Neuronal stem cell (in vitro differentiated cells): ENCODE data around the gene ABI3BP.

Experiments used
- DNase-seq: peaks from one replicate; pipeline ENCODE4 v3.0.0-alpha.2; 2013; ENCODE audit warnings: low spot score
- H2AFZ ChIP-seq: one replicate; pipeline ENCODE4 v1.6.1; 2013; ENCODE audit warnings: mild to moderate bottlenecking, low read length, inconsistent platforms
- H2AK5ac ChIP-seq: 2 replicates; pipeline ENCODE4 v1.6.1; 2013; ENCODE audit warnings: low read depth, mild to moderate bottlenecking, inconsistent platforms, low read length, moderate library complexity, mixed read lengths
- H2BK120ac ChIP-seq: 2 replicates; pipeline ENCODE4 v1.6.1; 2013; ENCODE audit warnings: low read depth, mild to moderate bottlenecking, inconsistent platforms, low read length, moderate library complexity, mixed read lengths
- H2BK12ac ChIP-seq: one replicate; pipeline ENCODE4 v1.6.1; 2013; ENCODE audit warnings: low read length, inconsistent platforms
- H2BK15ac ChIP-seq: 2 replicates; pipeline ENCODE4 v1.6.1; 2013; ENCODE audit warnings: mild to moderate bottlenecking, low read length, inconsistent platforms, mixed read lengths
- H2BK5ac ChIP-seq: one replicate; pipeline ENCODE4 v1.6.1; 2013; ENCODE audit warnings: inconsistent platforms, mild to moderate bottlenecking, low read length, moderate library complexity
- H3K14ac ChIP-seq: one replicate; pipeline ENCODE4 v1.6.1; 2013; ENCODE audit warnings: low read length, inconsistent platforms
- H3K18ac ChIP-seq: 2 replicates; pipeline ENCODE4 v1.6.1; 2013; ENCODE audit warnings: low read length, inconsistent platforms
- H3K23ac ChIP-seq: 2 replicates; pipeline ENCODE4 v1.6.1; 2013; ENCODE audit warnings: low read depth, mild to moderate bottlenecking, mixed read lengths, low read length, inconsistent platforms; ENCODE audit not compliant: poor library complexity
- H3K27ac ChIP-seq: replicated peaks from 3 replicates; pipeline ENCODE4 v1.5.1; 2013; ENCODE audit warnings: low read length, inconsistent platforms
- H3K27me3 ChIP-seq, 3 experiments: 2 replicates each; pipeline ENCODE4 v1.6.1; 2013; ENCODE audit warnings: low read length in 3 of 3, mild to moderate bottlenecking in 2 of 3, inconsistent platforms in 1 of 3, low read depth in 1 of 3, mixed read lengths in 1 of 3, moderate library complexity in 1 of 3; ENCODE audit not compliant: control insufficient read depth in 3 of 3, insufficient read depth in 3 of 3
- H3K36me3 ChIP-seq, 2 donors: replicated peaks in 1 of 2; 2 replicates each; pipeline ENCODE4 v1.6.1; 2013; ENCODE audit warnings: low read length in 2 of 2; ENCODE audit not compliant: control insufficient read depth in 2 of 2, insufficient read depth in 2 of 2
- H3K4ac ChIP-seq: 2 replicates; pipeline ENCODE4 v1.6.1; 2013; ENCODE audit warnings: inconsistent platforms, mild to moderate bottlenecking, low read length, moderate library complexity
- H3K4me1 ChIP-seq, 2 donors: 1 replicate in 1 of 2; 2 replicates in 1 of 2; pipeline ENCODE4 v1.6.1; 2013; ENCODE audit warnings: low read length in 2 of 2, low read depth in 1 of 2; ENCODE audit not compliant: control insufficient read depth in 2 of 2, insufficient read depth in 1 of 2
- H3K4me2 ChIP-seq: one replicate; pipeline ENCODE4 v1.6.1; 2013; ENCODE audit warnings: mild to moderate bottlenecking, low read length, inconsistent platforms; ENCODE audit not compliant: insufficient read depth, poor library complexity, severe bottlenecking
- H3K4me3 ChIP-seq, 2 donors: 2 replicates each; pipeline ENCODE4 v1.5.1; 2013; ENCODE audit warnings: low read length in 2 of 2, mild to moderate bottlenecking in 2 of 2, inconsistent platforms in 1 of 2, moderate library complexity in 1 of 2
- H3K79me1 ChIP-seq: one replicate; pipeline ENCODE4 v1.6.1; 2013; ENCODE audit warnings: low read depth, mild to moderate bottlenecking, inconsistent platforms, low read length, moderate library complexity
- H3K9ac ChIP-seq: one replicate; pipeline ENCODE4 v1.6.1; 2013; ENCODE audit warnings: mild to moderate bottlenecking, low read depth, low read length, inconsistent platforms; ENCODE audit not compliant: poor library complexity
- H3K9me3 ChIP-seq, 2 donors: replicated peaks in 1 of 2; 2 replicates each; pipeline versions ENCODE3 to v1.6.1; 2013; ENCODE audit warnings: low read length in 2 of 2, mild to moderate bottlenecking in 2 of 2, inconsistent platforms in 1 of 2, low read depth in 1 of 2, mixed read lengths in 1 of 2, moderate library complexity in 1 of 2; ENCODE audit not compliant: control insufficient read depth in 2 of 2, insufficient read depth in 1 of 2
- H4K8ac ChIP-seq: one replicate; pipeline ENCODE4 v1.6.1; 2013; ENCODE audit warnings: low read depth, mild to moderate bottlenecking, inconsistent platforms, low read length, moderate library complexity
- H4K91ac ChIP-seq: one replicate; pipeline ENCODE4 v1.6.1; 2013; ENCODE audit warnings: low read length, low read depth, mild to moderate bottlenecking, inconsistent platforms; ENCODE audit not compliant: poor library complexity
- WGBS, 2 donors: extraction: QIAGEN DNeasy Blood & Tissue Kit; methylation state at CpG; one replicate each; pipeline ENCODE4 v1.1.7; 2013; ENCODE audit warnings: missing lambda C conversion rate in 2 of 2, mixed read lengths in 1 of 2; ENCODE audit not compliant: insufficient read length in 2 of 2, insufficient replicate concordance in 1 of 2; ENCODE audit errors: extremely low coverage in 2 of 2; 5-methylcytosine and 5-hydroxymethylcytosine counted together

Gene ABI3BP

DNA sequence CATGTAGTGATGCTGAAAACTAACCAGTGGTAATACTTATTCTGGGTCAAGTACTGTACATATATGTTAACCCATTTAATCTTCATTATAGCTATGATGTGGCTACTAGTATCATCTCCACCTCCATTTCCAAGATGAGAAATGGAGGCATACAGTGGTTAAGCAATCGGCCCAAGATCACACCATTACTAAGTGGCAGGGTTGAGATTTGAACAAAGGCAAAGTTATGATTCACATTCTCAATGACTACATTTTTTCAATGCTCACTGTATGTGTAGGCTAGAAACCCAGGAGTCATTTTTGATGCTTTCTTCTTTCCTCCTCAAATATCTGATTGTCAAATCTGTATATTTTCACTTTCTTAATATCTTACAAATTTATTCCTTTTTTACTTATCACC is 30.2 kb downstream of the ABI3BP start:
- H3K9me3 ChIP-seq: peaks cover 0 to 2% of the 10 kb centered on the region in 2 donors
- H3K9ac ChIP-seq: no peak overlapping the region
- H2BK15ac ChIP-seq: no peak overlapping the region
- H3K4me3 ChIP-seq: no peak overlapping the region
- H3K4me2 ChIP-seq: no peak overlapping the region
- no peak overlapping the region for H4K91ac ChIP-seq
- no peak overlapping the region for H2BK12ac ChIP-seq
- H3K4ac ChIP-seq: no peak overlapping the region
- no peaks in the 10 kb centered on the region for H3K36me3 ChIP-seq
- no CpG with 5 or more reads among the region's 1 CpG for WGBS, 2 donors
- no peak overlapping the region for H3K14ac ChIP-seq
- no peak overlapping the region for H3K18ac ChIP-seq
- no peak for DNase-seq
- H2BK5ac ChIP-seq: no peak overlapping the region
- H2AK5ac ChIP-seq: no peak overlapping the region
- no peaks in the 10 kb centered on the region for H3K27me3 ChIP-seq
- no peak overlapping the region for H2BK120ac ChIP-seq
- H3K27ac ChIP-seq: no peak overlapping the region
- no peak overlapping the region for H4K8ac ChIP-seq
- no peak overlapping the region for H2AFZ ChIP-seq
- no peaks in the 10 kb centered on the region for H3K4me1 ChIP-seq
- no peak overlapping the region for H3K23ac ChIP-seq
- no peaks in the 10 kb centered on the region for H3K79me1 ChIP-seq

DNA sequence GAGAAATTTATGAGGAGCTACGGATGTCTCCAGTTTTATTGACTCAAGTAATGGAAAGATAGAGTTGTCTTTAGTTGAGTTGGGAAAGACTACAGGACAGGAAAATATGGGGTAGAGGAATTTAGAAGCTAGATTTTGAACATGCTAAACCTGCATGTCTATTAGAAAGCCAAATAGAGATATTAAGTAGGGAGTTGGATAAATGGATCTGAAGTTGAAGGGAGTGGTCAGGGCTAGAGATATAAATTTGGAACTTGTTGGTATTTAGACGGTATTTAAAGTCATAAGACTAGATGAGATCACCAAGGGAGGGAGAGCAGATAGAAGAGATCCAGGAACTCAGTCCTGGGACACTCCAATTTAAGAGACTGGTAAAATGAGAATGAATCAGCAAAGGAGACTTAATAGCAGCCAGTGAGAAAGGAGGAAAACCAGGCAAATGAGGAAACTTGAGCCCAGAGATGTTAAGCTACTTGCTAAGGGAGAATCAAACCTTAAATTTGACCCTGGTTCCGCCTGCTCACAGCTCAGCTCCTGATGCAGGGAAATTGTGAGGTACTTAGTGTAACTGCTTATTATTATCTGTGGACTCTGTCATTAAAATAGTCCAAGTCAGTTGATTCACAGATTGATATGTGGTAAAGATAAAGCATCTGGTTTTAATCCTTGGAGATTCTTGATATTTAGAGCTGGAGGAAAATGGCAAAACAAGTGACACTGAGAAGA is 35.8 kb downstream of the ABI3BP start:
- no CpG with 5 or more reads among the region's 3 CpGs for WGBS, 2 donors
- H2BK12ac ChIP-seq: no peak overlapping the region

DNA sequence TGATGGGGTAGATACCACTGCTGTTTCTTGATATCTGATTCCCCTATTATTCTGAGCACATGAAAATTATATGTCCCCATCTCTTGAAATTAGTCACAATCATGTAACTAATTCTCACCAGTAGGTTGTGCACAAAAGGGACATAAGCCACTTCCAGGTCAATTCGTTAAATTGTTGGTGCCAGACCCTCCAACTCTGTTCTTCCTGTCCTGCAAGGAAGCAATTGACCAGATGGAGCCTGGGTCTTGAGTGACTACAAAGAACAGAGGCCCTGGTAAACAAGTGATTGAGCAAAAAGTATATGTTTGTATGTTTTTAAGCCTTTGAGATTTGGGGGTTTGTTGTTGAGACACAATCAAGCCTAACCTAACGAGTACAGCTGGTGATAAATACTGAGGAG is 36.9 kb downstream of the ABI3BP start:
- no peak for DNase-seq
- Histone ChIP-seq H2AFZ (no peak overlapping the region), H3K4me3 (no peak overlapping the region), H2BK15ac (no peak overlapping the region), H3K79me1 (no peaks in the 10 kb centered on the region), H3K4me2 (no peak overlapping the region), H3K27ac (no peak overlapping the region), H3K23ac (no peak overlapping the region), H3K4me1 (no peaks in the 10 kb centered on the region), H4K91ac (no peak overlapping the region), H2AK5ac (no peak overlapping the region), H4K8ac (no peak overlapping the region), H3K9me3 (no peaks in the 10 kb centered on the region), H3K36me3 (no peaks in the 10 kb centered on the region), H2BK120ac (no peak overlapping the region), H3K18ac (no peak overlapping the region), H3K4ac (no peak overlapping the region), H3K27me3 (no peaks in the 10 kb centered on the region), H3K14ac (no peak overlapping the region), H2BK5ac (no peak overlapping the region), H2BK12ac (no peak overlapping the region), H3K9ac (no peak overlapping the region)
- no CpG with 5 or more reads among the region's 2 CpGs for WGBS, 2 donors

More for the DNA sequence above, 35.8 kb downstream of the ABI3BP start:
- DNase-seq: no peak
- Histone ChIP-seq H3K14ac (no peak overlapping the region), H2BK120ac (no peak overlapping the region), H3K9me3 (no peaks in the 10 kb centered on the region), H3K4me2 (no peak overlapping the region), H2BK15ac (no peak overlapping the region), H3K23ac (no peak overlapping the region), H3K4me1 (no peaks in the 10 kb centered on the region), H2AFZ (no peak overlapping the region), H3K9ac (no peak overlapping the region), H4K91ac (no peak overlapping the region), H2BK5ac (no peak overlapping the region), H3K27ac (no peak overlapping the region), H3K36me3 (no peaks in the 10 kb centered on the region), H4K8ac (no peak overlapping the region), H3K79me1 (no peaks in the 10 kb centered on the region), H3K27me3 (no peaks in the 10 kb centered on the region), H3K18ac (no peak overlapping the region), H3K4ac (no peak overlapping the region), H3K4me3 (no peak overlapping the region), H2AK5ac (no peak overlapping the region)

DNA sequence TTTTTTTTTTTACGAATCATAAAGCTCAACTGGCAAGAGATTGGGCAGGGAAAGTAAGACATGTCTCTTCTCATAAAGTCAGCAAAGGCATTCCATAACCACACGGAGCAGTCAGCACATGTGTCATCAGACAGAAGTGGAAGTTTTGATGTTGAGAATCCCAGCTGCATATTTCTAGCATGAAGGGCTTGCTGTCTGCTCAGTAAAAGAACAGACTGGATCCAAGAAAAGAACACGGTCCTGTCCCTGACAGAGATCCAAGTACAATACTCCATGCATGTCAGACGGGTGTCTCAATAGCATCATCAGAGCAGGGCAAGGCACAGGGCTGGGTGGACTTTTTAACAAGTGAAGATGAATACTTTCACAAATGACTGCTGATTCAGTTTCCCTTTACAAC is 38.2 kb downstream of the ABI3BP start:
- no peak overlapping the region for H3K4me2 ChIP-seq
- no peaks in the 10 kb centered on the region for H3K27me3 ChIP-seq
- no peak overlapping the region for H3K14ac ChIP-seq
- H3K4ac ChIP-seq: no peak overlapping the region
- DNase-seq: no peak
- no peak overlapping the region for H2AFZ ChIP-seq
- no peak overlapping the region for H3K18ac ChIP-seq
- H4K91ac ChIP-seq: no peak overlapping the region
- no peak overlapping the region for H2BK5ac ChIP-seq
- no peak overlapping the region for H3K9ac ChIP-seq
- no peak overlapping the region for H2BK12ac ChIP-seq
- no peak overlapping the region for H3K23ac ChIP-seq
- no CpG with 5 or more reads among the region's 4 CpGs for WGBS, 2 donors
- no peak overlapping the region for H2BK15ac ChIP-seq
- H2BK120ac ChIP-seq: no peak overlapping the region
- H3K36me3 ChIP-seq: no peaks in the 10 kb centered on the region
- H3K79me1 ChIP-seq: no peaks in the 10 kb centered on the region
- no peak overlapping the region for H2AK5ac ChIP-seq
- no peak overlapping the region for H4K8ac ChIP-seq
- H3K4me1 ChIP-seq: no peaks in the 10 kb centered on the region
- H3K9me3 ChIP-seq: no peaks in the 10 kb centered on the region
- no peak overlapping the region for H3K27ac ChIP-seq
- H3K4me3 ChIP-seq: no peak overlapping the region
